CD4-positive, alpha-beta T cell treated with Interleukin-6 at 100 ng/mL for 8 hours (primary cell): ENCODE data around the gene ATP5ME.
A peak's percentile ranks its signal among the peaks of the same experiment; 100 is the strongest.
"Not testable (repeated sequence)": the region's sequence is repeated elsewhere in the genome, so short reads cannot be mapped to it uniquely, and the experiment has no call there.

Experiments
- DNase-seq: peaks from one replicate; pipeline ENCODE4 v3.0.0-alpha.2; 2020; ENCODE audit warnings: mixed read lengths, low spot score

The ATP5ME gene

GRCh38 chr4:674172-675035 lies at the start of gene ATP5ME, which contains the start of gene MYL5:
ATP5ME (minus strand) TSS chr4:674276; CDS start chr4:674247, 29 bp downstream.
MYL5 (plus strand) TSS chr4:674542; CDS start chr4:678027, 3,485 bp downstream.
- DNase-seq: peak; percentile 97

- DNase-seq: no peak
Observed at GRCh38 chr4:722851-723360, 48.8 kb upstream of the ATP5ME start.

- no peak for DNase-seq
Observed at GRCh38 chr4:722169-722725, 48.2 kb upstream of the ATP5ME start.

- DNase-seq: no peak
Observed at GRCh38 chr4:721261-722168, 47.4 kb upstream of the ATP5ME start.

GRCh38 chr4:720111-720860 lies 46.2 kb upstream of the ATP5ME start:
- DNase-seq: no peak

- DNase-seq: no peak
Observed at GRCh38 chr4:718460-718859, 44.4 kb upstream of the ATP5ME start.

- no peak for DNase-seq
Observed at GRCh38 chr4:717601-718320, 43.7 kb upstream of the ATP5ME start.

GRCh38 chr4:714087-714486 lies 40.0 kb upstream of the ATP5ME start:
- DNase-seq: no peak

GRCh38 chr4:712916-713632 lies 39.0 kb upstream of the ATP5ME start:
- DNase-seq: no peak

GRCh38 chr4:712093-712492 lies 38.0 kb upstream of the ATP5ME start:
- no peak for DNase-seq

GRCh38 chr4:710916-711315 lies 36.8 kb upstream of the ATP5ME start:
- no peak for DNase-seq

- no peak for DNase-seq
Observed at GRCh38 chr4:710116-710515, 36.0 kb upstream of the ATP5ME start.

- DNase-seq: no peak
Observed at GRCh38 chr4:709348-709747, 35.3 kb upstream of the ATP5ME start.

GRCh38 chr4:708631-708933 lies 34.5 kb upstream of the ATP5ME start:
- DNase-seq: no peak

- DNase-seq: no peak
Observed at GRCh38 chr4:707929-708630, 34.0 kb upstream of the ATP5ME start.

- no peak for DNase-seq
Observed at GRCh38 chr4:706834-707598, 32.9 kb upstream of the ATP5ME start.

GRCh38 chr4:706083-706633 lies 32.1 kb upstream of the ATP5ME start:
- DNase-seq: not testable (repeated sequence)

GRCh38 chr4:705278-706082 lies 31.4 kb upstream of the ATP5ME start, which contains the start of gene PCGF3:
PCGF3 (plus strand) TSS chr4:705832; CDS start chr4:733681, 27,849 bp downstream.
- DNase-seq: peak; percentile 96
